Activated CD8-positive, alpha-beta memory T cell treated with anti-CD3 and anti-CD28 coated beads, Interleukin-2, amount 50 U/mL, for 1 hour (primary cell): ENCODE data around the gene SBK2.
"Not testable (repeated sequence)": the region's sequence is repeated elsewhere in the genome, so short reads cannot be mapped to it uniquely, and the experiment has no call there.

Experiments used
- DNase-seq: peaks from one replicate; pipeline ENCODE4 v3.0.0-alpha.2; 2020; ENCODE audit errors: extremely low read depth

The SBK2 gene

GRCh38 chr19:55536951-55537740 is at the start of gene SBK2:
SBK2 (minus strand) TSS chr19:55537133; CDS start chr19:55536294, 839 bp downstream.
- no peak for DNase-seq

- no peak for DNase-seq
These were observed 48.9 kb upstream of the SBK2 start for GRCh38 chr19:55585658-55586339.

GRCh38 chr19:55584871-55585270 is 47.9 kb upstream of the SBK2 start:
- no peak for DNase-seq

GRCh38 chr19:55583897-55584296 is 47.0 kb upstream of the SBK2 start:
- not testable (repeated sequence) for DNase-seq

GRCh38 chr19:55582284-55582683 is 45.4 kb upstream of the SBK2 start:
- not testable (repeated sequence) for DNase-seq

- no peak for DNase-seq
These were observed 44.9 kb upstream of the SBK2 start for GRCh38 chr19:55581823-55582223.

GRCh38 chr19:55581145-55581822 is 44.4 kb upstream of the SBK2 start:
- DNase-seq = no peak

- no peak for DNase-seq
These were observed 43.8 kb upstream of the SBK2 start, which contains the start of gene ZNF579 for GRCh38 chr19:55580628-55581144. ZNF579 (minus strand) TSS chr19:55580848; CDS start chr19:55579639, 1,209 bp downstream.

- DNase-seq = no peak
These were observed 43.1 kb upstream of the SBK2 start for GRCh38 chr19:55579766-55580621.

GRCh38 chr19:55578761-55579747 is 42.1 kb upstream of the SBK2 start:
- DNase-seq = no peak

GRCh38 chr19:55578031-55578760 is 41.3 kb upstream of the SBK2 start:
- no peak for DNase-seq

- DNase-seq = no peak
These were observed 39.8 kb upstream of the SBK2 start for GRCh38 chr19:55576746-55577145.

GRCh38 chr19:55573929-55574328 is 37.0 kb upstream of the SBK2 start:
- DNase-seq = not testable (repeated sequence)

- DNase-seq = not testable (repeated sequence)
These were observed 32.5 kb upstream of the SBK2 start for GRCh38 chr19:55569477-55569876.

- DNase-seq = no peak
These were observed 30.9 kb upstream of the SBK2 start for GRCh38 chr19:55567708-55568328.

- DNase-seq = no peak
These were observed 29.9 kb upstream of the SBK2 start for GRCh38 chr19:55566823-55567222.

GRCh38 chr19:55563261-55563690 is 26.3 kb upstream of the SBK2 start:
- DNase-seq = no peak

- no peak for DNase-seq
These were observed 22.8 kb upstream of the SBK2 start for GRCh38 chr19:55559684-55560083.

- no peak for DNase-seq
These were observed 17.8 kb upstream of the SBK2 start for GRCh38 chr19:55554741-55555152.
